GM12875 (cell line): Measurements from ENCODE around the gene GPR4.
"Not testable (repeated sequence)": the region's sequence is repeated elsewhere in the genome, so short reads cannot be mapped to it uniquely, and the experiment has no call there.

ENCODE experiments used
- H3K4me3 ChIP-seq: one replicate; pipeline ENCODE4 v1.5.1; 2011; ENCODE audit warnings: low read depth, low read length, control low read depth
- TF ChIP-seq, protein P1 (sequence below): IDR thresholded peaks from 2 replicates; pipeline ENCODE4 v1.5.1; 2011; ENCODE audit warnings: low read depth, mild to moderate bottlenecking, control low read depth, inconsistent platforms, low read length, moderate library complexity, borderline replicate concordance; ENCODE audit not compliant: insufficient read depth

GPR4 gene

DNA sequence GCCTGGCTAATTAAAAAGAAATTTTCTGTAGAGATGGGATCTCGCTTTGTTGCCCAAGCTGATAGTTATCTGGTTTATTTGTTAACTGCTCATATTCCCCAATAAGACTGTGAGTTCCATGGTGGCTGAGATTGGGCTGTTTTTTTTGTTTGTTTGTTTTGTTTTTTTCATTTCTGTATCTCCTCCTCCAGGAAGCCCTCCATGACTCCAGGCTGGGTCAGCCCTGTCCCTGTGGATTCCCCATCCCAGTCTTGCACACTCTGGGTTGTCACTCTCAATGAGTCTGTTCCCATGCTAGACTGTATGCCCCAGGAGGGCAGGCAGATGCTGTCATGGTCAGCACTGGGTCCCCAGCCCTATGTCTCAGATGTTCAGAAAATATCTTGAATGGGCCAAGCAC is 34.3 kb upstream of the GPR4 start:
- H3K4me3 ChIP-seq: no peak overlapping the region
- TF ChIP-seq, protein P1, sequence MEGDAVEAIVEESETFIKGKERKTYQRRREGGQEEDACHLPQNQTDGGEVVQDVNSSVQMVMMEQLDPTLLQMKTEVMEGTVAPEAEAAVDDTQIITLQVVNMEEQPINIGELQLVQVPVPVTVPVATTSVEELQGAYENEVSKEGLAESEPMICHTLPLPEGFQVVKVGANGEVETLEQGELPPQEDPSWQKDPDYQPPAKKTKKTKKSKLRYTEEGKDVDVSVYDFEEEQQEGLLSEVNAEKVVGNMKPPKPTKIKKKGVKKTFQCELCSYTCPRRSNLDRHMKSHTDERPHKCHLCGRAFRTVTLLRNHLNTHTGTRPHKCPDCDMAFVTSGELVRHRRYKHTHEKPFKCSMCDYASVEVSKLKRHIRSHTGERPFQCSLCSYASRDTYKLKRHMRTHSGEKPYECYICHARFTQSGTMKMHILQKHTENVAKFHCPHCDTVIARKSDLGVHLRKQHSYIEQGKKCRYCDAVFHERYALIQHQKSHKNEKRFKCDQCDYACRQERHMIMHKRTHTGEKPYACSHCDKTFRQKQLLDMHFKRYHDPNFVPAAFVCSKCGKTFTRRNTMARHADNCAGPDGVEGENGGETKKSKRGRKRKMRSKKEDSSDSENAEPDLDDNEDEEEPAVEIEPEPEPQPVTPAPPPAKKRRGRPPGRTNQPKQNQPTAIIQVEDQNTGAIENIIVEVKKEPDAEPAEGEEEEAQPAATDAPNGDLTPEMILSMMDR: no peak

DNA sequence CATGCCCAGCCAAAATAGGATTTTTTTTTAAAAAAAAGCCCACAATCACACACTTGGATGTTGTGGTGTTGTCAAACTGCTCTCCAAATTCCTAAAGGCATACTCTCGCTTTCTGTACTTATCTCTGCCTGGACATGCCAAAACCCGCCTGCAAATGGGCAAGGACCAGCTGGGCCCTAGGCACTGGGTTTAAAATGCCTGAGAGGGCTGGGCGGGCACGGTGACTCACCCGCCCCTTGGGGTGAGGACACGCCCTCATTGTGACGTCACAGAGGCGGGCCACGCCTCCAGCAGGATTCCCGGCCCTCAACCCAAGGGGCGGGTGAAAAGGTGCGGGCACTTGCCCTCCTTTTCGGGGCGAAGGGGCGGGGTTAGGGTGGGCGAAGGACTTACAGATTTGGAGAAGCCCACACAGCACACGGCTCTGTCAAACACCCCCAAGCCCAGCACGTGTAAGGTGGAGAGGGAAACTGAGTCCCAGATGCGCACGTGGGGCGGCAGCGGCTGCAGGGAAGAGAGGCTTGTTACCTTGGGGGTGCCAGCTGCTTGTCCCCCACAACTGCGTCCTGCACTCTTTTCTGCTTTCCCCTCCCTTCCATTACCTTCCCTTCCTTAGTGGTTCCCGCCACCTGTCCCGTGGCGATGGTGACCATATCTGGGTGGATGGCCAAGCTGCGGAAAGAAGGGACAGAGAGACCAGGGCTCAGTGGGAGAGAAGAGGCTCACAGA is 30.6 kb upstream of the GPR4 start:
- H3K4me3 ChIP-seq: no peak overlapping the region
- TF ChIP-seq, protein P1: no peak

DNA sequence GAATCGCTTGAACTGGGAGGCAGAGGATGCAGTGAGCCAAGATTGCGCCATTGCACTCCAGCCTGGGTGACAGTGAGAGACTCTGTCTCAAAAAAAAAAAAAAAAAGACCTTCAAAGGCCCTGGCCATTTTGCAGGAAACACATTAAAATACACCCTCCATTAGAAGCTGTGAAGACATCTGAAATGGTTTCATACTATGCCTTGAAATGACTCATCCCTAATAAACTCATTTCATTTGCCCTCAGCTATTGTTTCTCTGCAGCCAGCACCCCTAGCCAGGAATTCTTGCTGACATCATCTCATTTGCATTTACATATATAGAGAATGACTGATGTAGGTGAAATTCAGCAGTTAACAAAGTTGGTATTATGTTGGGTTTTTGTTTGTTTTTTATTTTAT is 28.5 kb upstream of the GPR4 start:
- TF ChIP-seq, protein P1: no peak
- no peak overlapping the region for H3K4me3 ChIP-seq

DNA sequence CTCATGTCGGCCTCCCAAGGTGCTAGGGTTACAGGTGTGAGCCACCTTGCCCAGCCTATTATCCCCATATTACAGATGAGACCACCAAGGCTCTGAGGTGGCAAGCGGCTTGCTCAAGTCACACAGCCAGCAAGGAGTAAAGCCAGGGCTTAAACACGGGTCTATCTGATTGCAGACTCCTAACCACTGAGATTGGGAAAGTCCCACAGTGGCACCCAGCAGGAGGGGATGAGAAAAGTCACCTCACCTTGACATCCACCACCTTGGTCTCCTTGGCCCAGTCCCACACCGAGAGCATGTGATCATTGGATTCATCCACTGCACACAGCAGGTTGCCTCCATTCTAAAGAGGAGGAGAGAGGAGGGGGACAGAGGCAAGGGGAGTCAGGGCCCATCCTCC is 27.7 kb upstream of the GPR4 start:
- TF ChIP-seq, protein P1: no peak

DNA sequence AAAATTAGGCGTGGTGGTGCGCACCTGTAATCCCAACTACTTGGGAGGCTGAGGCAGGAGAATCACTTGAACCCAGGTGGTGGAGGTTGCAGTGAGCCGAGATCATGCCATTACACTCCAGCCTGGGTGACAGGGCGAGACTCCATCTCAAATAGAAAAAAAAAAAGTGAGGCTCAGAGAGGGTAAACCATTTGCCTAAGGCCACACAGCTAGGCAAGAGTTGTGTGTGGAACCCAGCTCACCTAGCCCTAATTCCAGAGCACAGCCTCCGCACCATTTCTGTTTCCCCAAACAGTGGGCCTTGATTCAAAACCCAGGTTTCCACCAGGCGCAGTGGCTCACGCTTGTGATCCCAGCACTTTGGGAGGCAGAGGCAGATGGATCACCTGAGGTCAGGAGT is 26.2 kb upstream of the GPR4 start:
- not testable (repeated sequence) for H3K4me3 ChIP-seq

More for the DNA sequence above, 27.7 kb upstream of the GPR4 start:
- H3K4me3 ChIP-seq: no peak overlapping the region

DNA sequence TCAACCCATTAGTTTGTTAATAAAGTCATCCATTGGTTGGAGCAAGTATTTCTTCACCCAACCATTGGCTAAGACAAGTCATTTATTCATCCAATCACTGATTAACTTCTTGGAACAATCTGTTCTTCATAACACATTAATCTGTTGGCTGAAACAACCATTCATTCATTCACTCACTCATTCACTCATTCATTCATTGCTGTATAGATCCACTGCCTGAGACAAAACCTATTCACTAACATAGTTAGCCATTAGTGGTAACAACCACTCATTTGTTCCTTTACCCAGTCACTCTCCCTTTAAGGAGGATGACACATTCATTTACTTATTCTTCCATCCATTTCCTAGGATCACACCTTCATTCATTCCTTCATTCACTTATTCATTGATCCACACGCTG is 22.0 kb upstream of the GPR4 start:
- TF ChIP-seq, protein P1: no peak

DNA sequence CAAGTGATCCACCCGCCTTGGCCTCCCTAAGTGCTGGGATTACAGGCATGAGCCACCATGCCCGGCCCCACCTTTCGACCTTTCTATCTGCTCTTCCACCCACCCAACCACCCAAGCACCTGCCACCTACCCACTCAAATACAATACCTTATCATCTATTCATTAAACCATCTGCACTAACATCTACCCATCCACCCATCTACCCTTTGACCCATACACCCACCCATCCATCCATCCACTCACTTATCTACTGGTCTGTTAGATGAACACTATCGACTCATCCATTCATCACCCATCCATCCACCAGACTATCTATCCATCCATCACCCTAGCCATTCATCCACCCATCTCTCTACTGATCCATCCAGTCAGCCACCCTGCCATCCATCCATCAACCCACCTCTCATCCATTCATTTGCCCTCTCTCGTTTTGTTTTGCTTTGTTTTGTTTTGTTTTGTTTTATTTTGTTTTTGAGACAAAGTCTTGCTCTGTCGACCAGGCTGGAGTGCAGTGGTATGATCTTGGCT is 20.0 kb upstream of the GPR4 start:
- H3K4me3 ChIP-seq: no peak overlapping the region
- TF ChIP-seq, protein P1: no peak

More for the DNA sequence above, 22.0 kb upstream of the GPR4 start:
- no peak overlapping the region for H3K4me3 ChIP-seq

DNA sequence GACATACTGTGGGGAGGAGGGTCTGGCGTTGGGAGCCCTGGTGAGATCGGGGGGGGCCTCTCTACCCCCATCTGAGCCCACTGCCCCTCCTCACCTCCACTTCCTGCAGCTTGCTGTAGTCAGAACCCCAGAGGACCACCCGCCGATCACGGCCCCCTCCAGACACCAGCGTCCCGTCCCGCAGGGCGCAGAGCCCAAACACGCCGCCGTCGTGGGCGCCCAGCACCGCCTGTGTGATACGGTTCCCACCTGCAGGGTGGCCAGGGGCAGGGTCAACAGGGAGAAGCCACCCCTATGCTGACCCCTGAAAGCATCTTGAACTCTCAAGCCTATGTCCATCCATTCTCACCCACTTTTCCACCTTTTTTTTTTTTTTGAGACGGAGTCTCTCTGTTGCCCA is 19.4 kb upstream of the GPR4 start:
- TF ChIP-seq, protein P1: no peak
- H3K4me3 ChIP-seq: no peak overlapping the region
